PC-3 (cell line): ENCODE results near the gene RFTN1. TPM values are rescaled to one million over a fixed set of nuclear protein-coding genes. Genes with fewer than 3 reads are reported as not detected.

Experiments
- ATAC-seq: fragments of 200-7000 bp; cut with Tn5 transposase; 2 replicates; pipeline ENCODE4 v1.9.1; 2020; ENCODE audit warnings: mild to moderate bottlenecking, moderate library complexity
- BruUV-seq: library from RNA; stranded (reverse); fragments of 400-500 nt; replicated peaks from 2 replicates; lab custom pipeline; 2021; lab: Mats Ljungman, UMichigan
- CTCF ChIA-PET: fragments of 300-600 bp; sonication (Branson Sonifier 250); formaldehyde crosslinking; loops from one replicate; lab custom pipeline; 2022; ENCODE audit warnings: antibody characterized with exemption; lab: Charles Lee
- POLR2A ChIA-PET: fragments of 300-600 bp; sonication (Branson Sonifier 250); formaldehyde crosslinking; loops from one replicate; lab custom pipeline; 2022; ENCODE audit warnings: antibody characterized with exemption; ENCODE audit not compliant: unreplicated experiment; lab: Charles Lee
- DNase-seq: peaks from one replicate; pipeline ENCODE4 v3.0.0-alpha.2; 2015
- H2AFZ ChIP-seq: fragments of 300-600 bp; sonication (generic); 2 replicates; pipeline ENCODE4 v1.6.0; 2016; ENCODE audit warnings: antibody characterized with exemption, low read length
- H3F3A ChIP-seq: fragments of 300-600 bp; sonication (generic); one replicate; pipeline ENCODE4 v1.6.0; 2017; ENCODE audit warnings: antibody characterized with exemption, low read length, control low read depth, mild to moderate bottlenecking; ENCODE audit not compliant: unreplicated experiment
- H3K27ac ChIP-seq: fragments of 300-600 bp; sonication (generic); 2 replicates; pipeline ENCODE4 v1.5.1; 2016; ENCODE audit warnings: mild to moderate bottlenecking, low read length
- H3K27me3 ChIP-seq: fragments of 300-600 bp; sonication (generic); 2 replicates; pipeline ENCODE4 v1.6.1; 2016; ENCODE audit warnings: low read length, mixed read lengths
- H3K36me3 ChIP-seq: fragments of 300-600 bp; sonication (generic); 2 replicates; pipeline ENCODE4 v1.6.1; 2016; ENCODE audit warnings: low read depth, mixed run types, low read length, mixed read lengths
- H3K4me1 ChIP-seq: fragments of 300-600 bp; sonication (generic); 2 replicates; pipeline ENCODE4 v1.5.1; 2016; ENCODE audit warnings: low read length; ENCODE audit not compliant: insufficient read depth
- H3K4me2 ChIP-seq: fragments of 300-600 bp; sonication (generic); 2 replicates; pipeline ENCODE4 v1.6.0; 2016; ENCODE audit warnings: low read length
- H3K4me3 ChIP-seq: fragments of 300-600 bp; sonication (generic); 2 replicates; pipeline ENCODE4 v1.5.1; 2016; ENCODE audit warnings: mild to moderate bottlenecking, low read length, mixed read lengths
- H3K79me2 ChIP-seq: fragments of 300-600 bp; sonication (generic); 2 replicates; pipeline ENCODE4 v1.6.1; 2017; ENCODE audit warnings: low read length, mixed read lengths
- H3K9ac ChIP-seq: fragments of 300-600 bp; sonication (generic); 2 replicates; pipeline ENCODE4 v1.6.0; 2016; ENCODE audit warnings: mild to moderate bottlenecking, low read length
- H3K9me2 ChIP-seq: fragments of 300-600 bp; sonication (generic); replicated peaks from 2 replicates; pipeline ENCODE4 v1.6.1; 2016; ENCODE audit warnings: mixed run types, low read length, mixed read lengths
- H3K9me3 ChIP-seq: fragments of 300-600 bp; sonication (generic); 2 replicates; pipeline ENCODE4 v1.6.1; 2016; ENCODE audit warnings: low read length, mixed read lengths
- H4K20me1 ChIP-seq: fragments of 300-600 bp; sonication (generic); 2 replicates; pipeline ENCODE4 v1.6.1; 2016; ENCODE audit warnings: low read length, mixed read lengths
- CTCF ChIP-seq: fragments of 300-600 bp; sonication (generic); conservative IDR thresholded peaks from 2 replicates; pipeline ENCODE4 v1.5.1; 2017; ENCODE audit warnings: antibody characterized with exemption, low read depth, mild to moderate bottlenecking, low read length
- EZH2 ChIP-seq: fragments of 300-600 bp; sonication (generic); IDR thresholded peaks from one replicate; pipeline ENCODE4 v1.6.1; 2017; ENCODE audit warnings: antibody characterized with exemption, mild to moderate bottlenecking, low read length; ENCODE audit not compliant: unreplicated experiment
- EZH2phosphoT487 ChIP-seq: fragments of 300-600 bp; sonication (generic); IDR thresholded peaks from 2 replicates; pipeline ENCODE4 v1.6.1; 2018; ENCODE audit warnings: mild to moderate bottlenecking, antibody characterized with exemption, low read length, borderline replicate concordance
- intact Hi-C: fragments of 100-400 bp; cut with micrococcal nuclease; formaldehyde crosslinking; loops from 2 replicates; pipeline ENCODE4 v1.9.0; 2023
- total RNA-seq: library from RNA; depleted of rRNA; stranded (reverse); fragments of >200 nt; gene quantifications from 2 replicates; pipeline ENCODE4 v1.2.3, GENCODE V29; 2014

The RFTN1 gene
- total RNA-seq, 1 experiment from 2014 or later, result 9.7 TPM

DNA sequence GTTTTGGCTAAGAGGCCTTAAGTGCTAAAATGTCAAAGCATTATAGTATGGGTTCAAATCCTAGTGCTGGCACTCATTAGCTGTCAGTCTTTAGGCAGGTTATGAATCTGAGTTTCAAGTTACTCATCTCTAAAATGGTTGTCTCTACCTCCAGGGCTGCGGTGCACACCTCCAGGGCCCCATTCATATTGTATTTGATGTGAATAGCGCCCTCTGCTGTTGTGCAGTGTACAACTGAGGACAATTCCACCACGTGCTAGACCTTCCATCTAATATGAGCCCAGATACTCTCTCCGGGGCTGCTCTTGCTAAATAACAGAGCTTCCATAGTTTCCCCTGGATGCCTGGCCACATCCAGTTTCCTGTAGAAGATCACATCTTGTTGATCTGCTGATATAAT, 194.2 kb downstream of the RFTN1 start:
- no peak overlapping the region for H3K4me3 ChIP-seq
- CTCF ChIA-PET, result no interaction called here
- H3K9me3 ChIP-seq, result no peaks in the 10 kb centered on the region
- no peak overlapping the region for H3K9ac ChIP-seq
- ATAC-seq, result no peak
- POLR2A ChIA-PET, result no interaction called here
- H4K20me1 ChIP-seq, result no peaks in the 10 kb centered on the region
- DNase-seq, result peak; percentile 33
- no peaks in the 10 kb centered on the region for H3K9me2 ChIP-seq
- BruUV-seq, result no TSS peak
- H3K79me2 ChIP-seq, result no peaks in the 10 kb centered on the region
- no peak overlapping the region for H3K27ac ChIP-seq
- H3K4me1 ChIP-seq, result no peaks in the 10 kb centered on the region
- no peaks in the 10 kb centered on the region for H3F3A ChIP-seq
- TF ChIP-seq CTCF (peak; percentile 81), EZH2 (no peak)
- H3K27me3 ChIP-seq, result no peaks in the 10 kb centered on the region
- H3K4me2 ChIP-seq, result no peak overlapping the region
- no peak overlapping the region for H2AFZ ChIP-seq
- H3K36me3 ChIP-seq, result 0 out of 2 replicates have a peak, but pooled peaks cover 2% of the 10 kb centered on the region
- intact Hi-C loops, result no loop called here

DNA sequence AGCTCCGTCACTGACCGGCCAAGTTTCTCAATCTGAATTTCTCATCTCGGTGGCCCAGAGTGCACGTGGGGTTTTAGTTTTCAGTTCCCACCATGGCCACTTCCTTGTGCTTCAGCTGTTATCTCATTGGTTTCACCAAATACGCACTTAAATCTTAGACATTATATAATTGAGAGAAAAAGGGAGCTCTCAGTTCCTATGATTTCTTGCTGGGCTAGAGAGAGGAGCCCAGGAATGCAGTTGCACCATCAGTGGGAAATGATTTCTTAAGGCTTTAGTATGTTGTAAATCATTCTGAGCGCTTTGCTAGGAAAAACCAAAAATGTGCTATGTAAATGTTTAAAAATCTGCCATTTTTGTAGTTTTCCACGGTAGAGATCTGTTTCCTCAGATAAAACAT, 195.3 kb downstream of the RFTN1 start:
- intact Hi-C loops, result no loop called here
- Histone ChIP-seq H3K36me3 (0 out of 2 replicates have a peak, but pooled peaks cover 2% of the 10 kb centered on the region), H3K4me3 (no peak overlapping the region), H2AFZ (no peak overlapping the region), H3K79me2 (no peaks in the 10 kb centered on the region), H3K27ac (no peak overlapping the region), H3F3A (no peaks in the 10 kb centered on the region), H3K9me2 (no peaks in the 10 kb centered on the region), H4K20me1 (no peaks in the 10 kb centered on the region), H3K4me2 (no peak overlapping the region), H3K9me3 (no peaks in the 10 kb centered on the region), H3K4me1 (no peaks in the 10 kb centered on the region), H3K27me3 (no peaks in the 10 kb centered on the region), H3K9ac (no peak overlapping the region)
- BruUV-seq, result no TSS peak
- CTCF ChIA-PET, result no interaction called here
- POLR2A ChIA-PET, result no interaction called here
- ATAC-seq (no peak), DNase-seq (no peak)
- no peak for TF ChIP-seq EZH2phosphoT487
- no peak for TF ChIP-seq EZH2
- TF ChIP-seq CTCF, result no peak

GRCh38 chr3:16317561-16317945, 195.9 kb downstream of the RFTN1 start:
- intact Hi-C loops, result no loop called here
- DNase-seq (no peak), ATAC-seq (no peak)
- Histone ChIP-seq H3K4me3 (no peak overlapping the region), H3K27me3 (no peaks in the 10 kb centered on the region), H3K9me2 (no peaks in the 10 kb centered on the region), H3K79me2 (no peaks in the 10 kb centered on the region), H3K9ac (no peak overlapping the region), H3K4me2 (no peak overlapping the region), H3K36me3 (0 out of 2 replicates have a peak, but pooled peaks cover 2% of the 10 kb centered on the region), H3K9me3 (no peaks in the 10 kb centered on the region), H3K27ac (no peak overlapping the region), H4K20me1 (no peaks in the 10 kb centered on the region), H3K4me1 (no peaks in the 10 kb centered on the region), H2AFZ (no peak overlapping the region), H3F3A (no peaks in the 10 kb centered on the region)
- TF ChIP-seq CTCF, result no peak
- TF ChIP-seq EZH2phosphoT487, result no peak
- no peak for TF ChIP-seq EZH2
- ChIA-PET CTCF (no interaction called here), POLR2A (no interaction called here)
- no TSS peak for BruUV-seq
